Activated CD8-positive, alpha-beta memory T cell treated with anti-CD3 and anti-CD28 coated beads for 36 hours (primary cell): ENCODE data around the gene ATL2. TPM values are rescaled to one million over a fixed set of nuclear protein-coding genes. Genes with fewer than 3 reads are reported as not detected.

Experiments
- total RNA-seq, 2 experiments: library from RNA; stranded (reverse); gene quantifications; one replicate each; pipeline ENCODE4 v1.2.3, GENCODE V29; 2021

ATL2 gene
- total RNA-seq, 2 experiments from 2014 or later = 64.5 to 65.8 TPM

Other genes with a start within 250 kb of the ATL2 start
- gene HNRNPLL, start 225.7 kb upstream of the ATL2 start, total RNA-seq = 10 to 100 TPM; 79.3 to 82.0 TPM